Tibial nerve (tissue), 4 donors: ENCODE data around the gene BAIAP2L1. TPM values are rescaled to one million over a fixed set of nuclear protein-coding genes. Genes with fewer than 3 reads are reported as not detected.

Source experiments
- DNase-seq, 2 donors: peaks; one replicate each; pipeline ENCODE4 v3.0.0-alpha.2; 2019; ENCODE audit warnings: low spot score in 2 of 2
- H3K27ac ChIP-seq, 4 donors: fragments of 200-600 bp; sonication (generic) in 3 of 4; one replicate each; pipeline ENCODE4 v1.5.1; 2017 to 2019; ENCODE audit warnings: mild to moderate bottlenecking in 1 of 4
- H3K27me3 ChIP-seq, 2 donors: fragments of 200-600 bp; sonication (generic) in 1 of 2; one replicate each; pipeline versions ENCODE4 v1.5.1 to v1.6.0; 2017 to 2019
- H3K36me3 ChIP-seq, 3 donors: fragments of 200-600 bp; sonication (generic); one replicate each; pipeline ENCODE4 v1.5.1; 2018 to 2019
- H3K4me1 ChIP-seq, 4 donors: fragments of 200-600 bp; sonication (generic) in 3 of 4; one replicate each; pipeline ENCODE4 v1.5.1; 2017 to 2019
- H3K4me3 ChIP-seq, 4 donors: fragments of 200-600 bp; sonication (generic) in 3 of 4; one replicate each; pipeline ENCODE4 v1.5.1; 2017 to 2019; ENCODE audit warnings: mild to moderate bottlenecking in 1 of 4, moderate library complexity in 1 of 4
- H3K9me3 ChIP-seq, 4 donors: fragments of 200-600 bp; sonication (generic) in 3 of 4; one replicate each; pipeline ENCODE4 v1.5.1; 2017 to 2019
- EP300 ChIP-seq, 2 donors: sonication (generic); formaldehyde crosslinking; IDR thresholded peaks; one replicate each; pipeline ENCODE4 v1.6.1; 2017; ENCODE audit warnings: antibody characterized with exemption in 2 of 2, mild to moderate bottlenecking in 1 of 2
- POLR2A ChIP-seq, 2 donors: fragments of 450-650 bp; IDR thresholded peaks; one replicate each; pipeline ENCODE4 v1.6.1; 2017; ENCODE audit warnings: antibody characterized with exemption in 2 of 2, mild to moderate bottlenecking in 2 of 2, moderate library complexity in 2 of 2
- WGBS, 2 donors: methylation state at CpG; one replicate each; pipeline ENCODE4 v1.1.5; 2018; 5-methylcytosine and 5-hydroxymethylcytosine counted together
- total RNA-seq, 4 donors: library from RNA; depleted of rRNA; stranded (reverse); fragments of >200 nt; gene quantifications; one replicate each; pipeline ENCODE4 v1.1.0, GENCODE V29; 2016
- TF ChIP-seq, protein P1 (sequence below), 5 experiments: fragments of 200-600 bp in 3 of 5; fragments of 450-650 bp in 2 of 5; sonication (generic) in 3 of 5; IDR thresholded peaks; one replicate each; pipeline ENCODE4 v1.5.1; 2016 to 2019; ENCODE audit warnings: antibody characterized with exemption in 5 of 5, mild to moderate bottlenecking in 3 of 5, moderate library complexity in 2 of 5

Gene BAIAP2L1
- total RNA-seq, 4 donors from 2014 or later = 0.42 to 2.7 (median 1.7) TPM

DNA sequence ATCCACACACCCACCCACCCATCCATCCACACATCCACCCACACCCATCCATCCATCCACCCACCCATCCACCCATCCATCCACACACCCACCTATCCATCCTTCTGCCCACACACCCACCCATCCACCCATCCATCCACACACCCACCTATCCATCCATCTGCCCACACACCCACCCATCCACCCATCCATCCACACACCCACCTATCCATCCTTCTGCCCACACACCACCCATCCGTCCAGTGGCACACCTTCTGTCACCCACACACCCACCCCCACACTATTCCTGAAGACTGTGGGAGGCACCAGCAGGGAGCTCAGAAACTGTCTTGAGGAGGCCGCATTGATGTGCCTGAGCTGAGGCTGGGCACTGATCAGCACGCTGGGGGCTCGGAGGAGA, 158.0 kb downstream of the BAIAP2L1 start:
- no peak overlapping the region for H3K4me3 ChIP-seq
- H3K27me3 ChIP-seq = no peaks in the 10 kb centered on the region
- TF ChIP-seq, protein P1, sequence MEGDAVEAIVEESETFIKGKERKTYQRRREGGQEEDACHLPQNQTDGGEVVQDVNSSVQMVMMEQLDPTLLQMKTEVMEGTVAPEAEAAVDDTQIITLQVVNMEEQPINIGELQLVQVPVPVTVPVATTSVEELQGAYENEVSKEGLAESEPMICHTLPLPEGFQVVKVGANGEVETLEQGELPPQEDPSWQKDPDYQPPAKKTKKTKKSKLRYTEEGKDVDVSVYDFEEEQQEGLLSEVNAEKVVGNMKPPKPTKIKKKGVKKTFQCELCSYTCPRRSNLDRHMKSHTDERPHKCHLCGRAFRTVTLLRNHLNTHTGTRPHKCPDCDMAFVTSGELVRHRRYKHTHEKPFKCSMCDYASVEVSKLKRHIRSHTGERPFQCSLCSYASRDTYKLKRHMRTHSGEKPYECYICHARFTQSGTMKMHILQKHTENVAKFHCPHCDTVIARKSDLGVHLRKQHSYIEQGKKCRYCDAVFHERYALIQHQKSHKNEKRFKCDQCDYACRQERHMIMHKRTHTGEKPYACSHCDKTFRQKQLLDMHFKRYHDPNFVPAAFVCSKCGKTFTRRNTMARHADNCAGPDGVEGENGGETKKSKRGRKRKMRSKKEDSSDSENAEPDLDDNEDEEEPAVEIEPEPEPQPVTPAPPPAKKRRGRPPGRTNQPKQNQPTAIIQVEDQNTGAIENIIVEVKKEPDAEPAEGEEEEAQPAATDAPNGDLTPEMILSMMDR (IDR thresholded peaks at IDR 0.05) = no peak
- TF ChIP-seq POLR2A (IDR thresholded peaks at IDR 0.05) (no peak), EP300 (IDR thresholded peaks at IDR 0.05) (no peak)
- DNase-seq = no peak
- 85 to 86% methylated on average over 2 to 4 of the region's 4 CpGs for WGBS, 2 donors
- H3K4me1 ChIP-seq = peaks cover 0 to 7% (median 0%) of the 10 kb centered on the region in 4 donors
- H3K9me3 ChIP-seq = no peaks in the 10 kb centered on the region
- H3K36me3 ChIP-seq = peaks cover 0 to 90% (median 8%) of the 10 kb centered on the region in 3 donors
- peak overlapping the region in 1 of 4 donors; percentile 79 for H3K27ac ChIP-seq

DNA sequence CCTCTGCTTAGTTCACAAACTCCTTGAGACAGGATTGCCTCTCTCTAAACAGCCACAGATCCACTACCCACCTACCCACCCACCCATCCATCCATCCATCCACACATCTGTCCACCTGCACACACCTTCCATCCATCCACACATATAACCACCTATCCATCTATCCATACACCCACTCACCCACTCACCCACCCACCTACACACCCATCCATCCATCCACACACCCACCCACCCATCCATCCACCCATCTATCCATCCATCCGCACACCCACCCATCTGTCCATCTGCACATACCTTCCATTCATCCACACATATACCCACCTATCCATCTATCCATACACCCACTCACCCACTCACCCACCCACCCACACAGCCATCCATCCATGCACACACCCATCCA, 158.5 kb downstream of the BAIAP2L1 start:
- Histone ChIP-seq H3K9me3 (no peaks in the 10 kb centered on the region), H3K27me3 (no peaks in the 10 kb centered on the region), H3K4me1 (peaks cover 0 to 7% (median 0%) of the 10 kb centered on the region in 4 donors), H3K4me3 (no peak overlapping the region), H3K27ac (no peak overlapping the region), H3K36me3 (peaks cover 0 to 90% (median 11%) of the 10 kb centered on the region in 3 donors)
- TF ChIP-seq, protein P1 (IDR thresholded peaks at IDR 0.05) = no peak
- TF ChIP-seq EP300 (IDR thresholded peaks at IDR 0.05) (no peak), POLR2A (IDR thresholded peaks at IDR 0.05) (no peak)
- no peak for DNase-seq
- 91 to 95% methylated on average over 1 of the region's 1 CpG for WGBS, 2 donors

DNA sequence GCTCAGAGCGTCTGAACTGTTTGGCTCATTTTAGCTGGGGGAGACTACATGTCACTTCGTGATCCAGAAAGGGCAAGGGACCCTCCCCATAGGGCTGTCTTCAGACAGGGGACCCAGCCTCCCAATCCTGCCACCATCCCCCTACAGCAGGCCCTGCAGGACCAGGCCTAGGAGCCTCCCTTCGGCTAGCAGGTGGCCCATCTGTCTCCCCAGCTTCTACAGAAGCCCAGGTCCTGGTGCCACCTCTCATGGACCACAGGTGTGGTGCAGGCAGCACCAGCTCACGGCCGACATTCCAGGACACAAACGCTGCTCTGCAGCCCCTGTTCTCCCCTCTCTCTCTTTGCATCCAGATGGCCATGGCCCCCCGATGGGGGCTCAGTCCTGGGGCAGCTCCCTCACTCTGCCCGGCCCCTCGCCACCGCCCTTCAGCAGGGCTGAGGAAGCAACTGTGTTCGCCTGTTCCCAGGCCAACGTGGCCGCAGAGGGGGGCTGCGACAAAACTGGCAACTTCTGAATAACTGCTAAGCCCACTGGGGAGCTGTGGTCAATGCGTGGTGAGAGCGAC, 159.1 kb downstream of the BAIAP2L1 start:
- H3K36me3 ChIP-seq = peaks cover 0 to 91% (median 11%) of the 10 kb centered on the region in 3 donors
- peak overlapping the region in 2 of 4 donors; percentile 43 to 59 for H3K27ac ChIP-seq
- peaks cover 0 to 7% (median 0%) of the 10 kb centered on the region in 4 donors for H3K4me1 ChIP-seq
- WGBS, 2 donors = 76 to 83% methylated on average over 14 to 16 of the region's 16 CpGs
- no peak overlapping the region for H3K4me3 ChIP-seq
- H3K9me3 ChIP-seq = no peaks in the 10 kb centered on the region
- no peak for TF ChIP-seq EP300 (IDR thresholded peaks at IDR 0.05)
- TF ChIP-seq, protein P1 (IDR thresholded peaks at IDR 0.05) = no peak
- no peak for TF ChIP-seq POLR2A (IDR thresholded peaks at IDR 0.05)
- H3K27me3 ChIP-seq = no peaks in the 10 kb centered on the region
- DNase-seq = no peak

Other genes starting within 250 kb of the BAIAP2L1 start
- not detected for gene BHLHA15, start 189.7 kb downstream of the BAIAP2L1 start, total RNA-seq
- gene TECPR1, start 148.9 kb downstream of the BAIAP2L1 start, total RNA-seq = 10 to 100 TPM; 30.8 to 72.6 (median 41.2) TPM
- 10 to 100 TPM; 33.5 to 69.0 (median 44.3) TPM for gene BRI3, start 119.4 kb downstream of the BAIAP2L1 start, total RNA-seq
- gene NPTX2, start 216.2 kb upstream of the BAIAP2L1 start, total RNA-seq = 10 to 100 TPM; 24.5 to 46.8 (median 39.2) TPM